Stimulated activated CD4-positive, alpha-beta T cell treated with anti-CD3 and anti-CD28 coated beads, Interleukin-1b, Interleukin-23, amount 100 ng/mL, for 4 hours (primary cell): ENCODE results near the gene RBM33.

Experiments used
- DNase-seq, 2 donors: peaks; one replicate each; pipeline ENCODE4 v3.0.0-alpha.2; 2020; ENCODE audit warnings: low read depth in 2 of 2

RBM33 gene

GRCh38 chr7:155629171-155629570, 15.3 kb upstream of the RBM33 start:
- no peak for DNase-seq

- no peak for DNase-seq
Observed at GRCh38 chr7:155631155-155631554, 13.3 kb upstream of the RBM33 start.

- no peak for DNase-seq
Observed at GRCh38 chr7:155635817-155636216, 8.6 kb upstream of the RBM33 start.

- no peak for DNase-seq
Observed at GRCh38 chr7:155637155-155637554, 7.3 kb upstream of the RBM33 start.

- DNase-seq, result no peak
Observed at GRCh38 chr7:155638366-155638765, 6.1 kb upstream of the RBM33 start.

GRCh38 chr7:155639958-155640520, 4.4 kb upstream of the RBM33 start:
- no peak for DNase-seq

- DNase-seq, result no peak
Observed at GRCh38 chr7:155640629-155641028, 3.8 kb upstream of the RBM33 start.

GRCh38 chr7:155643804-155644177, 670 bp upstream of the RBM33 start:
- no peak for DNase-seq

- DNase-seq, result peak; percentile 8 to 32
Observed at GRCh38 chr7:155644971-155645509, 579 bp downstream of the RBM33 start.

- DNase-seq, result no peak
Observed at GRCh38 chr7:155645662-155646061, 1.2 kb downstream of the RBM33 start.

GRCh38 chr7:155646669-155647068, 2.2 kb downstream of the RBM33 start:
- DNase-seq, result no peak

GRCh38 chr7:155647302-155647701, 2.8 kb downstream of the RBM33 start:
- DNase-seq, result no peak

- no peak for DNase-seq
Observed at GRCh38 chr7:155647734-155648133, 3.3 kb downstream of the RBM33 start.

- no peak for DNase-seq
Observed at GRCh38 chr7:155648752-155649339, 4.4 kb downstream of the RBM33 start.

GRCh38 chr7:155649588-155649987, 5.1 kb downstream of the RBM33 start:
- DNase-seq, result no peak

- DNase-seq, result no peak
Observed at GRCh38 chr7:155652156-155653114, 8.0 kb downstream of the RBM33 start.

- DNase-seq, result no peak
Observed at GRCh38 chr7:155653803-155654202, 9.3 kb downstream of the RBM33 start.

GRCh38 chr7:155656891-155657290, 12.4 kb downstream of the RBM33 start:
- no peak for DNase-seq

GRCh38 chr7:155660059-155660757, 15.7 kb downstream of the RBM33 start:
- DNase-seq, result no peak

- no peak for DNase-seq
Observed at GRCh38 chr7:155660758-155661093, 16.3 kb downstream of the RBM33 start.

- DNase-seq, result no peak
Observed at GRCh38 chr7:155662343-155663043, 18.0 kb downstream of the RBM33 start.

- DNase-seq, result no peak
Observed at GRCh38 chr7:155663937-155664336, 19.5 kb downstream of the RBM33 start.
